Measurements from ENCODE around the gene ACOT7.

- TF ChIP-seq CTCF (IDR thresholded peaks at IDR 0.05; ENCODE audit: borderline replicate concordance, extremely low read depth, low read length, poor library complexity, severe bottlenecking) (no peak), EZH2 (IDR thresholded peaks at IDR 0.05; ENCODE audit: borderline replicate concordance, low read depth, low read length, severe bottlenecking) (no peak)
Observed at GRCh38 chr1:6294890-6295556, 98.5 kb downstream of the ACOT7 start.
